GM19438 (cell line): ENCODE measurements around the gene ECE2.
A peak's percentile ranks its signal among the peaks of the same experiment; 100 is the strongest.

Experiments
- ATAC-seq: cut with Tn5 transposase; IDR thresholded peaks from one replicate; pipeline ENCODE4 v1.9.1; 2021; ENCODE audit warnings: low read depth; ENCODE audit not compliant: unreplicated experiment

ECE2 gene

DNA sequence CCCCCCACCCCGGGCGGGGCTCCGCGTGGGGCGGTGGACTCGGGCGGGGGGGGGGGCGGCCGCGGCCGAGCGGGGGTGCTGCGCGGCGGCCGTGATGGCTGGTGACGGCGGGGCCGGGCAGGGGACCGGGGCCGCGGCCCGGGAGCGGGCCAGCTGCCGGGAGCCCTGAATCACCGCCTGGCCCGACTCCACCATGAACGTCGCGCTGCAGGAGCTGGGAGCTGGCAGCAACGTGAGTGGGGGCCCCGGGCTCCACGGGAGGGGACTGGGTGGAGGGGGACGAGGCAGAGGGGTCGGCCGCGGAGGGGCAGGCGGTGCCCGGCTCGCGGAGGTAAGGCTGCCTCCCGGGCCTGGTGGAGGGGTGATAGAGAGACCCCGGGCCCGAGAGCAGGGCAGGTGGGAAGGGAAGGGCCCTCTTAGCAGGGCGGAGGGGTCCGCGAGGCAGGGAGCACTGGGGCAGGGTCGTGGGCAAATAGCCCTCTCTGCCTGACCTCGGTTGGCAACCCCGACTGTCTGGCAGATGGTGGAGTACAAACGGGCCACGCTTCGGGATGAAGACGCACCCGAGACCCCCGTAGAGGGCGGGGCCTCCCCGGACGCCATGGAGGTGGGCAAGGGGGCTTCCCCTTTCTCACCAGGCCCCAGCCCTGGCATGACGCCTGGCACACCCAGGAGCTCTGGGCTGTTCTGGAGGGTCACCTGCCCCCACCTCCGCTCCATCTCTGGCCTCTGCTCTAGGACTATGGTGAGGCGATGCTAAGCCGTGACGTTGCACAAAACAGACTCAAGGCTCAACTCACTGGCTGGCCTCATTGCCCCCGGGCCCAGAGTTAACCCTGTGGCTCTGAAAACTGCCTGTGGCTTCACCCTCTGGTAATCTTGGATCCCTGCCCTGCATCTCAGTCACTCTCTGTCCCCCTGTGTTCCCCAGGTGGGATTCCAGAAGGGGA is at the start of gene ECE2:
ECE2 (plus strand) TSS at position 62 of the 950 bp plus-strand sequence; CDS start at position 194, 132 bp downstream.
- no peak for ATAC-seq

DNA sequence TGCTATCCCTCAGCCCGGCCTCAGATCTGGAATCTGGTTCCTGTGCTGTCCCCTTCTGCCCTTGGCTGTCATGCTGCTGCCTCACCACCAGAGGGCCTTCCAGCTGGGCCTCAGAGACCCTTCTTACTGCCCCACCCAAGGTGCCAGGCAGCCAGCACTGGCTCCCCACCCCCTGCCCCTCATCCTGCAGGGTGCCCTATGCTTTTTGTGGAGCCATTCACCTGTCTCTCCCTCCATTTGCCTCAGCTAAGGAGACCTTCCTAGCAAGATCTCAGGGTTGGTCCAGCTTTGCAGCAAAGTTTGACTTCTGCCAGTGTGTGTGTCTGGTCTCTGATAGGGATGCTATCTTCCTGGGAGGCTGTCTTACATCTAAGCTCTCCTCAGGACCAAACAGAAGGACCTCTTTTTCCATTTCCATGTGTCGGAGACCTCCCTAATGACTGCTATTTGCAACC is 48.3 kb upstream of the ECE2 start:
- no peak for ATAC-seq

DNA sequence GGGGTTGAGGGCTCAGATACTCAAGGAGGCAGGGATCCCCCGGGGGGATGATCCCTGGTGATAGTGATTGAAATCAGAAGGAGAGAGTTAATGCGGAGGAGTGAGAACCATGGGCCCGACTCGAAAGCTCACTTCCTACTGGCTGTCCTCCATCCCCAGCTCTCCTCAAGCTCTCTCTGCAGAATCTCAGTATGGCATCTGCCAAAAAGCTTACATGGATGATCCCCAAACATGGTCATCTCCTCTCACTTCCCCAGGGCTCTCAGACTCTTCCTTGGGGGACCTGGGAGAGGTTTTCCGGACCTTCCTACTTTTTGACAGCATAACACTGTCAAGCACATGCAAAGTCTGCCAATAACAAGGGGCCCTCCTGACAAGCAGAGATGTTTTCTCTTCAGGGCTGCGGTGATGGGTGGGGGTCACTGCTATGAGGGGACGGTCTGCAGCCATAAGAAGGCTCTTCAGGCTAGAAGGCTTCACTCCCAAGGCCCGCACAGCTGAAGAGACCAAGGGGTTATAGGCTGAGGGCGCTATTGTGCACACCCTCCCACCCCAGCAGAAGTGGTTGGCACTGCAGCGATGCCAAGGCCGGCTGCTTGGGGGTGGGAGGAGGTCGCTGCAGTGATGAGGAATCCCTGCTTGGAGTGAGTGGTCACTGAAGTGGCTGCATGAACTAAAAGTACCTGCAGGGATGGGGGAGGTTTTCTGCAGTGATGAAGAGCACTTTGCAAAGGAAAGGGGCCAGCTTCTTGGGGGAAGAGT is 47.3 kb upstream of the ECE2 start:
- ATAC-seq, result no peak

- peak; percentile 83 for ATAC-seq
Observed at GRCh38 chr3:184229394-184230080, 46.3 kb upstream of the ECE2 start, which contains the start of gene VWA5B2. Gene VWA5B2, plus strand, starts transcription at chr3:184229585. Its CDS starts 944 bp downstream, at chr3:184230529.

DNA sequence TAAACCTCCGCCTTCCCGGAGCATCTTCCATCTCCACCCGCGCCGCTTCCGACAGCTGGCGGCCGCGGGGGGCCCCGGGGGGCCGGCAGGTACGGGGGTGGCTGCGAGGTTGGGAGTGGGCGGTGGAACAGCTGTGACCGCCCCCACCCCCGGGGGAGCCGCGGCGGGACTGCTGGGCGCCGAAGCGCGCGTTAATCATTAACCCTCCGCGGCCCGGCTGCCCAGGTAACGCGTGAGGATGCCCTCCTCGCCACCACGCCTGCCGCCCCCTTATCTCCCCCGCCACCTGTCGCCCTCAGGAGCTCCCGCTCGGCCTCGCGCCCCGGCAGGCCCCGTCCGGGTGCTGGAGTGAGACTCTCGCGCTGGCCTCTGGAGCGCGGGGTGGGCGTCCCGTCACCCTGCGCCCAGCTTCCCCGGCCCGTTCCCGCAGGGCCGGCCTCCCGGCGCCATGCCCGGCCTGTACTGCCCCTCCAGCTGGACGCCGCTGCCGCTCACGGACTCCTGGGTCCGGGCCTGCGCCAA is 45.7 kb upstream of the ECE2 start:
- no peak for ATAC-seq

- ATAC-seq, result no peak
Observed at GRCh38 chr3:184230603-184231528, 45.0 kb upstream of the ECE2 start.

GRCh38 chr3:184231671-184232070 is 44.2 kb upstream of the ECE2 start:
- no peak for ATAC-seq

DNA sequence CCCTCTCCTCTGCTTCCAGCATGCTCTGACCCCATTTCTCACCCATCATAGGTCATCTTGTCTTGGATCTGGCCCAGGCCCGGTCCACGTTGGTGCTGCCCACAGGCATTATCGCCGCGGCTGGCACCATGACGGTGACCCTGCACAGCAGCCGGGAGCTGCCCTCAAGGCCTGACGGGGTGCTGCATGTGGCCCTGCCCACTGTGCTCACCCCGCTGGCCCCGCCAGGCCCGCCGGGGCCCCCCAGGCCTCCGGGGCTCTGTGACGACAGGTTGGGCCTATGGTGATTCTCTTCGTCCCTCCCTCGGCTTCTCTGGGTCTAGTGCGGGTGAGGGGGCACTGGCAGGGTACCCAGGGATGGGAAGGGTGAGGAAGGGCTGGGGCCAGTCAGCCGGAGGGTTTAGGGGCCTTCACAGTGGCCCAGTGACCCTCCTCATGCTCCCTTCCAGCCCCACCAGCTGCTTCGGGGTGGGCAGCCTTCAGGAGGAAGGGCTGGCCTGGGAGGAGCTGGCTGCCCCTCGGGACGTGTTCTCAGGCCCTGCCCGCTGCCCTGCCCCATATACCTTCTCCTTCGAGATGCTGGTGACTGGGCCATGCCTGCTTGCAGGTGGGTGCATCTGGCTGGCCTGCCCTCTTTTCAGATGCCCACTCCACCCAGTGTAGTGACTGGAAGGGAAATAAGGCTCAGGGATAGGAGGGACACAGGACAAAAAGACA is 42.5 kb upstream of the ECE2 start:
- ATAC-seq, result no peak

DNA sequence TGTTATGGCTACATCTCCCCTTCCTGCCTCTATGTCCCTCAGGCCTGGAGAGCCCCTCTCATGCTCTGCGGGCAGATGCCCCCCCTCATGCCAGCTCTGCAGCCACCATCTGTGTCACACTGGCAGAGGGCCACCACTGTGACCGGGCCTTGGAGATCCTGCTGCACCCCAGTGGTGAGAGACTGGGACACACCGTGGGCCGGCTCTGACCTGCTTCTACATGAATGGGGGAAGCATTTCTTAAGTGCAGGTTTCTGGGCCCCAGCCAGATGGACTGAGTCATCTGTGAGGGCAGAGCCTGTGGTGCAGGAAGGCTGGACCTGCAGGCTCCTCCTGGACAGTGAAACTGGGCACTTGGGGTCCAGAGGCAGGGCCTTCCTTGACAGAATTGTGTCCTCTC is 41.6 kb upstream of the ECE2 start:
- no peak for ATAC-seq

- ATAC-seq, result no peak
Observed at GRCh38 chr3:184234671-184235380, 41.0 kb upstream of the ECE2 start.

GRCh38 chr3:184235381-184236032 is 40.3 kb upstream of the ECE2 start:
- ATAC-seq, result no peak

DNA sequence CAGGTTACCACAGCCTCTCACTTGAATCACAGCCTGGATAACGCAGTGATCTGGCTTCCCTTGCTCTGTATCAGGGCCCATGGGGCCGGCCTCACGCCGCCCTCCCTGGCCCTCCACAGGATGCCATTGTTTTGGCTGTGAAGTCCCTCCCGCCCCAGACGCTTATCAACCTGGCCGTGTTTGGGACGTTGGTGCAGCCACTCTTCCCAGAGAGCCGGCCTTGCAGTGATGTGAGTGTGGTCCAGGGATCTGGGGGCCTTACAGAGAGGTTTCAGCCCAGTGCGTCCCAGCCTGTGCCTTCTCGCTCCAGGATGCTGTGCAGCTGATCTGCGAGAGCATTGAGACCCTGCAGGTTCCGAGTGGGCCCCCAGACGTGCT is 39.8 kb upstream of the ECE2 start:
- ATAC-seq, result no peak

DNA sequence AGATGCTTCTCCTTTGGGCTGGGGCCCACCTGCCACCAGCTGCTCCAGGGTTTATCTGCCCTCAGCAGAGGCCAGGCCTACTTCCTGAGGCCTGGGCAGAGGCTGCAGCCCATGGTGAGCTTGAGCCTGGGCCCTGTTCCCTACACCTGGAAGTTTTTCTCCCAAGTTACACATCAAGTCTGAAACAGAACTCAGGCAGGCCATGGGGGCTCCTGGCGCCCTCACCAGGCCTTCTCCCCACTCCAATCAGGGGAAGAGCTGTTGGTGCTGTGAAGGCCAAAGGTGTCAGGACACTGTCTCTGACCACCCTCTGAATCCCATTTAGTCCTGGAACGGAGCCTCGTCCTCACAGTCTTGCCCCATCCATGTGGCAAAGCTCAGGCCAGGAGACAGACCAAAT is 39.2 kb upstream of the ECE2 start:
- no peak for ATAC-seq

- no peak for ATAC-seq
Observed at GRCh38 chr3:184237211-184237610, 38.6 kb upstream of the ECE2 start.

DNA sequence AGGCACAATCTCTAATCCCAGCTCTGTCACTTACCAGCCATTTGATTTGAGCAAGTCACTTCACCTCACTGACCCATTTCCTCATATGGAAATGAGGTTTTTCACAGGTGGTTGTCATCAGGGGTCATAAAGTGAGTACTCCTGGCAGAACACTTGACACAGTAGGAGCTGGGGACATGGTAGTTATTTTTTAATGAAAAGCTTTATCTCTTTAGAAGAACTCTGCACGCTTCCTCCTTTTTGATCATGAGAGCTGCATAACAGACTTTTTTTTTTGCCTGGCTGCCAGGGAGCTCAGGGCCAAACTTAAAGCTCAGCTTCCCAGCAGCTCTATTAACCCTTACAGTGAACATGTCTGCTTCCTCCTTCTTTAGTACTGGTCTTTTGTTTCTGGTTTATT is 38.0 kb upstream of the ECE2 start:
- ATAC-seq, result no peak

DNA sequence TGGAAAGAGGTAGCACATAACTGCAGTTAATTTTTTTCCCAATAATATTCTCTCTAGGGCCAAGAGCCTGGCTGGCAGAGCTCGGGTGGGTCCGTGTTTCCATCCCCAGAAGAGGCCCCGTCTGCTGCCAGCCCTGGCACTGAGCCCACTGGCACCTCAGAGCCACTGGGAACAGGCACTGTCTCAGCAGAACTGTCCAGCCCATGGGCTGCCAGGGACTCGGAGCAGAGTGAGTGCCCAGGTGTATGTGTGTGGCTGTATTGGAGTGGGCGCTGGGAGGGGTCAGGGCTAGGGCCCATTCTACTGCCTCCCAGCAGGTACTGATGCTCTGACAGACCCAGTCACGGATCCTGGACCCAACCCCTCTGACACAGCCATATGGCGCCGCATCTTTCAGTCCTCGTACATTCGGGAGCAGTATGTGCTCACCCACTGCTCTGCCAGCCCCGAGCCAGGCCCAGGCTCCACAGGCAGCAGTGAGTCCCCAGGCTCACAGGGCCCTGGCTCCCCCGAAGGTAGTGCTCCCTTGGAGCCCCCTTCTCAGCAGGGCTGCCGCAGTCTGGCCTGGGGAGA is 37.5 kb upstream of the ECE2 start:
- no peak for ATAC-seq

DNA sequence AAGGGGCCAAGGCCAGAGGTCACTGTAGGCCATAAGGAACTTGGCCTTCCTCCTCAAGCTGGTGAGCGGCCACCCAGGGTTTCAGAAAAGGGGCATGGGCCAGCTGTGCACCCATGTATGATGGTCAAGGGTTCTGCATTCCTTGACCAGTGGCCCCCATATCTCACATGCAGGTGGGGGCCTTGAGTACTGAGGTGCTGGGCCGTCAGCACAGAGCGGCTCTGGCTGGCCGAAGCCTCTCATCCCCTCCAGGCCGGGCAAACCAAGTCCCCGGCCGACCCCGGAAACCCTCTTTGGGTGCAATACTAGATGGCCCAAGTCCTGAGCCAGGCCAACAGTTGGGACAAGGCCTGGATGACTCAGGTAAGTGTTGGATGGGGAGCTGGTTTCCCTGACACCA is 36.6 kb upstream of the ECE2 start:
- no peak for ATAC-seq

GRCh38 chr3:184239708-184240107 is 36.1 kb upstream of the ECE2 start:
- ATAC-seq, result no peak
